Measurements from ENCODE around the gene ZNF285.
"Not testable (repeated sequence)": the region's sequence is repeated elsewhere in the genome, so short reads cannot be mapped to it uniquely, and the experiment has no call there.

DNA sequence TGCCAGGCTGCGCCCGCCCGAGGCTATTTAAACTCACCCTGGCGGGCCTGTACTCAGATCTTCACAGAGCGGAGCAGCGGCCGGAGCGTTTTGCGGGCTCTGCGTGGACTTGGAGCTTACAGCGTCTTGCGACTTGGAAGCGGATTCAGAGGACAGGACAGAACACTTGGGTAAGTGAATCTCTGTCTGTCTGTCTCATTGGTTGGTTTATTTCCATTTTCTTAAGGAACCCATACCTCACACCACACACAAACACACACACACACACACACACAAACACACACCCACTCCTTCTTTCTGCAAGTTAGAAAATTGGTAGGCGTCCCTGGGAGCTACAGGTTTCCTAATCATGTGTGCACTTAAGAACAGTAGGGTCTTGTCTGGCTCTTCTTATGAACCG lies 14.1 kb upstream of the ZNF285 start:
- TF ChIP-seq, protein P1, sequence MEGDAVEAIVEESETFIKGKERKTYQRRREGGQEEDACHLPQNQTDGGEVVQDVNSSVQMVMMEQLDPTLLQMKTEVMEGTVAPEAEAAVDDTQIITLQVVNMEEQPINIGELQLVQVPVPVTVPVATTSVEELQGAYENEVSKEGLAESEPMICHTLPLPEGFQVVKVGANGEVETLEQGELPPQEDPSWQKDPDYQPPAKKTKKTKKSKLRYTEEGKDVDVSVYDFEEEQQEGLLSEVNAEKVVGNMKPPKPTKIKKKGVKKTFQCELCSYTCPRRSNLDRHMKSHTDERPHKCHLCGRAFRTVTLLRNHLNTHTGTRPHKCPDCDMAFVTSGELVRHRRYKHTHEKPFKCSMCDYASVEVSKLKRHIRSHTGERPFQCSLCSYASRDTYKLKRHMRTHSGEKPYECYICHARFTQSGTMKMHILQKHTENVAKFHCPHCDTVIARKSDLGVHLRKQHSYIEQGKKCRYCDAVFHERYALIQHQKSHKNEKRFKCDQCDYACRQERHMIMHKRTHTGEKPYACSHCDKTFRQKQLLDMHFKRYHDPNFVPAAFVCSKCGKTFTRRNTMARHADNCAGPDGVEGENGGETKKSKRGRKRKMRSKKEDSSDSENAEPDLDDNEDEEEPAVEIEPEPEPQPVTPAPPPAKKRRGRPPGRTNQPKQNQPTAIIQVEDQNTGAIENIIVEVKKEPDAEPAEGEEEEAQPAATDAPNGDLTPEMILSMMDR (IDR thresholded peaks at IDR 0.05; ENCODE audit: insufficient read depth, low read depth, low read length): not testable (repeated sequence)
- TF ChIP-seq EZH2 (IDR thresholded peaks at IDR 0.05; ENCODE audit: insufficient read depth, low read length): not testable (repeated sequence)
